H9 (cell line): ENCODE data around the gene ENPEP. TPM values are rescaled to one million over a fixed set of nuclear protein-coding genes. Genes with fewer than 3 reads are reported as not detected.
A peak's percentile ranks its signal among the peaks of the same experiment; 100 is the strongest.

Experiments used
- DNase-seq: peaks from one replicate; pipeline ENCODE4 v3.0.0-alpha.2; 2017
- H2AFZ ChIP-seq: one replicate; pipeline ENCODE4 v1.6.1; 2013; ENCODE audit warnings: mild to moderate bottlenecking, low read length, control low read depth, moderate library complexity
- H2AK5ac ChIP-seq: 2 replicates; pipeline ENCODE4 v1.6.1; 2013; ENCODE audit warnings: low read length, control low read depth, mixed read lengths; ENCODE audit not compliant: insufficient read length
- H2BK120ac ChIP-seq: one replicate; pipeline ENCODE4 v1.6.1; 2013; ENCODE audit warnings: low read depth, mild to moderate bottlenecking, low read length, control low read depth, inconsistent platforms; ENCODE audit not compliant: poor library complexity, severe bottlenecking
- H2BK12ac ChIP-seq: 2 replicates; pipeline ENCODE4 v1.6.1; 2013; ENCODE audit warnings: low read length, control low read depth, mixed read lengths, low read depth; ENCODE audit not compliant: insufficient read length
- H2BK15ac ChIP-seq: 2 replicates; pipeline ENCODE4 v1.6.1; 2013; ENCODE audit warnings: low read depth, low read length, control low read depth
- H2BK20ac ChIP-seq: one replicate; pipeline ENCODE4 v1.6.1; 2013; ENCODE audit warnings: low read depth, mild to moderate bottlenecking, low read length, control low read depth, inconsistent platforms; ENCODE audit not compliant: poor library complexity, severe bottlenecking
- H2BK5ac ChIP-seq: 2 replicates; pipeline ENCODE4 v1.6.1; 2013; ENCODE audit warnings: low read length, control low read depth, mixed read lengths; ENCODE audit not compliant: insufficient read length
- H3K14ac ChIP-seq: 2 replicates; pipeline ENCODE4 v1.6.1; 2013; ENCODE audit warnings: low read length, control low read depth; ENCODE audit not compliant: insufficient read depth
- H3K18ac ChIP-seq: 2 replicates; pipeline ENCODE4 v1.6.1; 2013; ENCODE audit warnings: low read depth, mild to moderate bottlenecking, mixed read lengths, low read length, control low read depth; ENCODE audit not compliant: insufficient read length
- H3K23ac ChIP-seq: 2 replicates; pipeline ENCODE4 v1.6.1; 2013; ENCODE audit warnings: low read length, control low read depth, mixed read lengths, low read depth; ENCODE audit not compliant: insufficient read length
- H3K23me2 ChIP-seq: 2 replicates; pipeline ENCODE4 v1.6.1; 2013; ENCODE audit warnings: low read depth, mild to moderate bottlenecking, mixed read lengths, low read length, control low read depth; ENCODE audit not compliant: insufficient read length, poor library complexity, severe bottlenecking
- H3K27ac ChIP-seq: 2 replicates; pipeline ENCODE4 v1.5.1; 2013; ENCODE audit warnings: low read length, control low read depth, mixed read lengths, low read depth; ENCODE audit not compliant: insufficient read length
- H3K27me3 ChIP-seq: 2 replicates; pipeline ENCODE4 v1.6.1; 2013; ENCODE audit warnings: low read length, control low read depth, inconsistent platforms; ENCODE audit not compliant: insufficient read depth
- H3K4ac ChIP-seq: 2 replicates; pipeline ENCODE4 v1.6.1; 2013; ENCODE audit warnings: low read depth, mild to moderate bottlenecking, control low read depth, inconsistent platforms, low read length, moderate library complexity
- H3K4me1 ChIP-seq: 2 replicates; pipeline ENCODE4 v1.6.1; 2013; ENCODE audit warnings: low read length, control low read depth, inconsistent platforms; ENCODE audit not compliant: insufficient read depth
- H3K4me2 ChIP-seq: 2 replicates; pipeline ENCODE4 v1.6.1; 2013; ENCODE audit warnings: low read length, control low read depth, mixed read lengths; ENCODE audit not compliant: insufficient read length, insufficient read depth
- H3K56ac ChIP-seq: 2 replicates; pipeline ENCODE4 v1.6.1; 2013; ENCODE audit warnings: low read depth, mild to moderate bottlenecking, mixed read lengths, low read length, control low read depth; ENCODE audit not compliant: insufficient read length
- H3K79me1 ChIP-seq: 2 replicates; pipeline ENCODE4 v1.6.1; 2013; ENCODE audit warnings: low read depth, mild to moderate bottlenecking, moderate library complexity, low read length, control low read depth, inconsistent platforms; ENCODE audit not compliant: insufficient read depth, poor library complexity, severe bottlenecking
- H3K79me2 ChIP-seq: 2 replicates; pipeline ENCODE4 v1.6.1; 2013; ENCODE audit warnings: low read length, control low read depth, inconsistent platforms; ENCODE audit not compliant: insufficient read depth
- H3K9ac ChIP-seq: 2 replicates; pipeline ENCODE4 v1.6.1; 2013; ENCODE audit warnings: low read length, control low read depth, mixed read lengths; ENCODE audit not compliant: insufficient read length; ENCODE audit errors: extremely low read depth
- H3K9me3 ChIP-seq: one replicate; pipeline ENCODE4 v1.6.1; 2013; ENCODE audit warnings: low read depth, low read length, inconsistent platforms; ENCODE audit not compliant: control insufficient read depth
- H3T11ph ChIP-seq: one replicate; pipeline ENCODE4 v1.6.1; 2013; ENCODE audit warnings: mild to moderate bottlenecking, low read length, control low read depth, inconsistent platforms
- H4K20me1 ChIP-seq: one replicate; pipeline ENCODE4 v1.6.1; 2013; ENCODE audit not compliant: control insufficient read depth, insufficient read length, insufficient read depth
- H4K5ac ChIP-seq: 2 replicates; pipeline ENCODE4 v1.6.1; 2013; ENCODE audit warnings: low read depth, mild to moderate bottlenecking, mixed read lengths, low read length, control low read depth; ENCODE audit not compliant: insufficient read length
- H4K8ac ChIP-seq: replicated peaks from 2 replicates; pipeline ENCODE4 v1.6.1; 2013; ENCODE audit warnings: low read length, control low read depth, mixed read lengths, low read depth; ENCODE audit not compliant: insufficient read length
- H4K91ac ChIP-seq: 2 replicates; pipeline ENCODE4 v1.6.1; 2013; ENCODE audit warnings: low read depth, mild to moderate bottlenecking, moderate library complexity, mixed read lengths, low read length, control low read depth; ENCODE audit not compliant: insufficient read length
- H3K27ac Mint-ChIP-seq, 3 experiments: 2 replicates in 2 of 3; 3 replicates in 1 of 3; pipeline ENCODE4 v1.8.0; 2020 to 2021; ENCODE audit warnings: mixed read lengths in 3 of 3, mild to moderate bottlenecking in 1 of 3, moderate library complexity in 1 of 3
- H3K27me3 Mint-ChIP-seq: 2 replicates; pipeline ENCODE4 v1.8.0; 2021; ENCODE audit warnings: low read depth, mild to moderate bottlenecking, moderate library complexity, mixed read lengths
- H3K36me3 Mint-ChIP-seq, 3 experiments: 2 replicates in 2 of 3; 3 replicates in 1 of 3; pipeline ENCODE4 v1.8.0; 2020 to 2021; ENCODE audit warnings: low read depth in 3 of 3, mixed read lengths in 3 of 3; ENCODE audit not compliant: insufficient read depth in 1 of 3
- H3K4me1 Mint-ChIP-seq, 2 experiments: 2 replicates each; pipeline ENCODE4 v1.8.0; 2020; ENCODE audit warnings: mixed read lengths in 2 of 2
- H3K4me3 Mint-ChIP-seq, 2 experiments: 2 replicates in 1 of 2; 3 replicates in 1 of 2; pipeline ENCODE4 v1.8.0; 2020 to 2021; ENCODE audit warnings: mild to moderate bottlenecking in 2 of 2, mixed read lengths in 2 of 2, moderate library complexity in 1 of 2
- H3K9me3 Mint-ChIP-seq, 2 experiments: 2 replicates in 1 of 2; 3 replicates in 1 of 2; pipeline ENCODE4 v1.8.0; 2020; ENCODE audit warnings: mild to moderate bottlenecking in 2 of 2, mixed read lengths in 2 of 2, moderate library complexity in 1 of 2
- WGBS: extraction: QIAGEN DNeasy Blood & Tissue Kit; methylation state at CpG from one replicate; pipeline ENCODE4 v1.1.7; 2013; ENCODE audit warnings: missing lambda C conversion rate, low lambda C conversion rate, mixed read lengths; ENCODE audit not compliant: insufficient read length; ENCODE audit errors: extremely low coverage; 5-methylcytosine and 5-hydroxymethylcytosine counted together
- total RNA-seq: library from RNA; stranded (reverse); gene quantifications from 2 replicates; pipeline ENCODE4 v1.2.1, GENCODE V29; 2021
- TF ChIP-seq, protein P1 (sequence below): fragments of 200-600 bp; sonication (generic); conservative IDR thresholded peaks from 3 replicates; pipeline ENCODE4 v1.8.0; 2021; ENCODE audit warnings: antibody characterized with exemption, mild to moderate bottlenecking

The ENPEP gene
- total RNA-seq, 1 experiment from 2014 or later = 0.44 TPM

GRCh38 chr4:110472583-110473329 lies 3.2 kb upstream of the ENPEP start:
- no peak overlapping the region for H2BK20ac ChIP-seq
- no peaks in the 10 kb centered on the region for H3K27me3 ChIP-seq
- no peak overlapping the region for H2BK120ac ChIP-seq
- no peak overlapping the region for H3T11ph ChIP-seq
- no peaks in the 10 kb centered on the region for H3K79me2 ChIP-seq
- H3K56ac ChIP-seq = no peak overlapping the region
- H3K9me3 ChIP-seq = no peaks in the 10 kb centered on the region
- H3K4me3 Mint-ChIP-seq = no peak overlapping the region
- H4K5ac ChIP-seq = peak overlapping the region; percentile 15
- no peak overlapping the region for H4K91ac ChIP-seq
- peaks cover 30 to 32% of the 10 kb centered on the region in 2 experiments for H3K4me1 Mint-ChIP-seq
- DNase-seq = peak; percentile 52
- no peak overlapping the region for H3K4me2 ChIP-seq
- no peak overlapping the region for H3K4ac ChIP-seq
- no peak overlapping the region for H2AFZ ChIP-seq
- TF ChIP-seq, protein P1, sequence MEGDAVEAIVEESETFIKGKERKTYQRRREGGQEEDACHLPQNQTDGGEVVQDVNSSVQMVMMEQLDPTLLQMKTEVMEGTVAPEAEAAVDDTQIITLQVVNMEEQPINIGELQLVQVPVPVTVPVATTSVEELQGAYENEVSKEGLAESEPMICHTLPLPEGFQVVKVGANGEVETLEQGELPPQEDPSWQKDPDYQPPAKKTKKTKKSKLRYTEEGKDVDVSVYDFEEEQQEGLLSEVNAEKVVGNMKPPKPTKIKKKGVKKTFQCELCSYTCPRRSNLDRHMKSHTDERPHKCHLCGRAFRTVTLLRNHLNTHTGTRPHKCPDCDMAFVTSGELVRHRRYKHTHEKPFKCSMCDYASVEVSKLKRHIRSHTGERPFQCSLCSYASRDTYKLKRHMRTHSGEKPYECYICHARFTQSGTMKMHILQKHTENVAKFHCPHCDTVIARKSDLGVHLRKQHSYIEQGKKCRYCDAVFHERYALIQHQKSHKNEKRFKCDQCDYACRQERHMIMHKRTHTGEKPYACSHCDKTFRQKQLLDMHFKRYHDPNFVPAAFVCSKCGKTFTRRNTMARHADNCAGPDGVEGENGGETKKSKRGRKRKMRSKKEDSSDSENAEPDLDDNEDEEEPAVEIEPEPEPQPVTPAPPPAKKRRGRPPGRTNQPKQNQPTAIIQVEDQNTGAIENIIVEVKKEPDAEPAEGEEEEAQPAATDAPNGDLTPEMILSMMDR = peak; percentile 45; the same call in 2 of the 3 replicates
- H3K36me3 Mint-ChIP-seq = peaks cover 0 to 10% (median 3%) of the 10 kb centered on the region in 3 experiments; a peak in 4 of 7 replicates
- no CpG with 5 or more reads among the region's 8 CpGs for WGBS
- no peak overlapping the region for H4K8ac ChIP-seq
- H3K27ac Mint-ChIP-seq = peak overlapping the region in 1 of 3 experiments; percentile 84; a peak in 5 of 7 replicates
- H2BK12ac ChIP-seq = peak overlapping the region; percentile 5
- H3K79me1 ChIP-seq = no peaks in the 10 kb centered on the region
- peaks cover 5% of the 10 kb centered on the region; the same call in 1 of the 2 replicates for H3K4me1 ChIP-seq
- peaks cover 2% of the 10 kb centered on the region for H4K20me1 ChIP-seq
- no peaks in the 10 kb centered on the region for H3K23me2 ChIP-seq
- H2BK15ac ChIP-seq = no peak overlapping the region
- no peak overlapping the region for H3K9ac ChIP-seq
- no peak overlapping the region for H3K23ac ChIP-seq
- H3K18ac ChIP-seq = peak overlapping the region; percentile 52
- H2AK5ac ChIP-seq = peak overlapping the region; percentile 22
- no peak overlapping the region for H3K27ac ChIP-seq
- peaks cover 1 to 4% of the 10 kb centered on the region in 2 experiments; a peak in 2 of 5 replicates for H3K9me3 Mint-ChIP-seq
- H3K14ac ChIP-seq = 0 out of 2 replicates have a peak overlapping the region, but pooled peaks have one; percentile 0
- H3K27me3 Mint-ChIP-seq = peaks cover 9% of the 10 kb centered on the region; the same call in 1 of the 2 replicates
- H2BK5ac ChIP-seq = no peak overlapping the region
